SW480 (cell line): ENCODE data around the gene COLEC12.
A peak's percentile ranks its signal among the peaks of the same experiment; 100 is the strongest.

ENCODE experiments used
- DNase-seq: peaks from one replicate; pipeline ENCODE4 v3.0.0-alpha.2; 2016; ENCODE audit warnings: low spot score

The COLEC12 gene

DNA sequence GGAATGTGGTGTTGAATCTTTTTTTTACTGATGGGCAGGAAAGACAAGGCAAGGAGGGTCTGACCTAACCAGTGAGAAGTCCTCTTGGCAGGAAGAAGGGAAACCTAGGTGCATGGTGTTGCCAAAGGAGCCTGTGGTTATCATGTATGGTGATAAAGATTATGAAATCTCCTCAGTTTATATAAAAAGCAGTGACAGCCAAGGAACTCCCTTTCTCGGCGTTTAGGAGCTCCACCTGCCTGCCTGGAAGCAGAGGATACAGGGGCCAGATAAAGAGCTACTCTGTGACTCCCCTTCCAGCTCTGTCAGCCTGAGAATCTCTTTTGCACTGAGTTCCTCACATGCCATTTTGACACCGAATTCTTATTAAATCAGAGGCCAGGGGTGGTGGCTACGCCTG lies 26.1 kb downstream of the COLEC12 start:
- no peak for DNase-seq

DNA sequence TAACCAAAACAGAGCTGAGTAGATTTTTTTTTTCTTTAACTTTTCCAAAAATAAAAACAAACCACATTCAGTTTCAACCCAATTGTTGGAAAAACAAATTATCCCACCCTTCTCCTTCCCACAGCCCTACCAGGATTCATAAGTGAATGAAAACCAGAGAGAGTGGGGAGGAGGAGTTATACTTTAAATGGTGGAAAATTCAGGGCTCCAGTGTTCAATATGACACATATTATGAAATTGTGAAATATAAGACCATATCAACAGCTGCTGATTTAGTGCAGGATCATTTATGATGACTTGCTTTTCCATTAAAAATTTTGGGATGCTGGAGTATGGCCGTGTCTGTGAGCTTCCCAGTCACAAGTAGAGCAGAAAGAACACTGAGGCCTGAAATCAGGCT lies 26.7 kb downstream of the COLEC12 start:
- no peak for DNase-seq

GRCh38 chr18:471716-472115 lies 28.8 kb downstream of the COLEC12 start:
- DNase-seq = no peak

- no peak for DNase-seq
These were observed 29.6 kb downstream of the COLEC12 start for GRCh38 chr18:470661-471501.

- no peak for DNase-seq
These were observed 31.3 kb downstream of the COLEC12 start for GRCh38 chr18:468955-469790.

DNA sequence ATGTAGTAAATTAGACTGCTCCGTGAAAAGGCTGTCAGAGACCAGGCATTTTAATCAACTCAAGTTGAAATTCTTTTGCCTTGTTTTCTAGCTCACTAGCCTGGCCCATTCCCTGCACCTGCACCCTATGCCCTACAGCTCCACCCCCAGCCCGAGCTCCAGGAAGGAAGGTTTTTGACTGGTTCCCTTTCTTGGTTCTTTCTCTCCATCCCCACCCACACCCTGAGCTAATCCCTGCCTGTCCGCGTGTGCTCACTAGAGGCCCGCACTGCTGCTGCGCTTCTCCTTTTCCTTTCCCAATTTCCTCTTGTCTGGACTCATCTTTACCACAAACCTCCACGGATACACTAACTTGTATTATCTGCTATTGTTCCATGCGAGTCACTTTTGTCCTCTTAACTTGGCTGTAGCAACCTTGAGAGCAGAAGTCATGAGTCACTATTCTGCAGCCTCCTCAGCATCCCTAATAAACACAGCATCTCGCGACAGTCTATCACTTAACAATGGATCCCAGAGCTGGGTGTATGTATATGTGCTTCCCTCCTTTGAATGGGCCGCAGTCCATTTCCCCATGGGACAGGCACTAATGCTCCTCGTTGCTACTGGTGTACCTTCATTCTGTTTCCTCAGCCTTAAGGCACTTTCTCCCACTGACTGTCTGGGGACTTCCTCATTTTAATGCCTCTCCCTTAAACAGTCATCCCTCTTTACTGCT lies 36.5 kb downstream of the COLEC12 start:
- DNase-seq = no peak

DNA sequence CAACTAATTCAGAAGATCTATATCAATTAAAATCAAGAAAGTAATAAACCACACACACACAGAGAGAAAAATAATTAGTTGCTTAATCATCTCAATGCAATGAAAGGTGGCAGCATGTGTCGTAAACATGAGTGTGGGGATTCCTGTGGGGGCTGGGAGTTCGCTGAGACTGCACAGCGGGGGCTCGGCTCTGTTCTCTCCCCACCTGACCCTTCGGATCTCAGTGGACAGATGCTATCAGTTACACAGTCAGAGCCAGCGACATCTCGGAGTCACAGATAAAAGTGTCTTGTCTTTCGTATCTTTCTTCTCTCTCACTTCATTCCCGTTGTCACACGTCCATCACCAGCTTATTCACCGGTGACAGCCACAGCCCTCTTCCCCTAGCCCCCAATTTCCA lies 37.1 kb downstream of the COLEC12 start:
- no peak for DNase-seq

DNA sequence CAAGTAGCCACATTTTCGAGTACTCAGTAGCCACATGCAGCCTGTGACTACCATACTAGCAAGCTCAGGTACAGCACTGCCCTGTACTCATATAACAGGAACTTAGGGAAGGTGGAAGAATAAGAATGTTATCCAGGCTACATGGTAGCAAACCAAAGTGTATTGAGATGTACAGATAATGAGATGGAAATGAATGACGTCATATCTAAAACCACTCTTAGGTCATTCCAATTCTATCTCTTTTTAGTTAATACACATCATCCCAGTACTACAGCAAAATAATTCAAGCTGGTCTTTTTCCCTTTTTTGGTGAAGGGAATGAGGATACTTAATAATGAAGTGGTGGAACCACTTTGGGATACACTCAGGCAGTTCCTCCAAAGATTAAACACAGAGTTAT lies 38.7 kb downstream of the COLEC12 start:
- no peak for DNase-seq

GRCh38 chr18:460791-461190 lies 39.7 kb downstream of the COLEC12 start:
- no peak for DNase-seq

DNA sequence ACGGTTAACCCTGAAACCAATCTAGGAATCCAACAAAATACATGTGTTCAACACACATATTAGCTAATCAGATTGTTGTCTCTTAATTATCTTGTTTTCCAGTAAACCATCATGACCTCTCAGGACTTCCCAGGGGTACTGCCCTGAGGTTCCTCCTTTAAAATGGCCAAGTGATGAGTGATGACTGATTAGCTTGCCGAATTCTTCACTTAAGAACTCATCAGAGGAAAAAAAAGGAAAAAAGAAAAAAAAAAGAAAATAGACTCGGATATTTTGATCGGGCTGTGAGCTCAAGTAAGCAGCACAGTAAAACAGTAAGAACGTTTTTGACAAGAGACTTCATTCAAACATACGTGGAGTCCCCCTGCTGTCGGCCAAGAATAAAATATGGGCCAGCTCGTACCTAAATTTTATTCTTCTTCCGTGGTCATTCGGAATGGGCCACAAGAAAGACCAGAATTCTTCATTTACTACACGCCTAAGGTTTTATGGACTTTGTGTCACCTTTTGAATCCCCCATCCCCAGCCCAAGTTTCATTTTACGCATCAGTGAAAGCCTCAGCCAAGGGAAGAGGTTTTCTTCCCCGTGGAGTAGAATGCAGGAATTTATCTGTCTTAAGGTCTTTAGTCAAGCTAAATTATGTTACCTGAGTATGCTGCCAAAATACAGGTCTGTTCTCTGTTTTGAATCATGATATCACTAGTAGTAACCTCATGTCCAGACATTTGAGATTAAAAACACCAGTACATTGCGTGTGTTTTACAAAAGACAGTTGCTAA lies 40.5 kb downstream of the COLEC12 start:
- DNase-seq = no peak

- no peak for DNase-seq
These were observed 42.7 kb downstream of the COLEC12 start for GRCh38 chr18:457521-458412.

DNA sequence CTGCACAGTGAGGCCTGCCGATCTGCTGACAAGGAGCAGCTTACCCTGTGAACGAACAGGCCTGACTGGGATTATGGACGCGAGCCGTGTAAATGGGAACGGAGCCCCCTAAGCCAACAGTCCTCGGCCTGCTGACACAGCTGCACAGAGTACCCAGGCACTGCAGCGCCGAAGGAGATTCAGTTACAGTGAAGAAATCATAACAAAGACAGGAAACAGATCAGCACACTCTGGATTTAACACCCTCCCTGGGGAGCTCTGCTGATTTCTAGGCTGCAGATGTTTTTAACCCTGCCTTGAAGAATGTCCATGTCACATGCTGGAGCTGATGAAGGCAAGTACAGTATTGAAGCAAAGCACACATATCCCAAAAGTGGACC lies 43.4 kb downstream of the COLEC12 start:
- no peak for DNase-seq

DNA sequence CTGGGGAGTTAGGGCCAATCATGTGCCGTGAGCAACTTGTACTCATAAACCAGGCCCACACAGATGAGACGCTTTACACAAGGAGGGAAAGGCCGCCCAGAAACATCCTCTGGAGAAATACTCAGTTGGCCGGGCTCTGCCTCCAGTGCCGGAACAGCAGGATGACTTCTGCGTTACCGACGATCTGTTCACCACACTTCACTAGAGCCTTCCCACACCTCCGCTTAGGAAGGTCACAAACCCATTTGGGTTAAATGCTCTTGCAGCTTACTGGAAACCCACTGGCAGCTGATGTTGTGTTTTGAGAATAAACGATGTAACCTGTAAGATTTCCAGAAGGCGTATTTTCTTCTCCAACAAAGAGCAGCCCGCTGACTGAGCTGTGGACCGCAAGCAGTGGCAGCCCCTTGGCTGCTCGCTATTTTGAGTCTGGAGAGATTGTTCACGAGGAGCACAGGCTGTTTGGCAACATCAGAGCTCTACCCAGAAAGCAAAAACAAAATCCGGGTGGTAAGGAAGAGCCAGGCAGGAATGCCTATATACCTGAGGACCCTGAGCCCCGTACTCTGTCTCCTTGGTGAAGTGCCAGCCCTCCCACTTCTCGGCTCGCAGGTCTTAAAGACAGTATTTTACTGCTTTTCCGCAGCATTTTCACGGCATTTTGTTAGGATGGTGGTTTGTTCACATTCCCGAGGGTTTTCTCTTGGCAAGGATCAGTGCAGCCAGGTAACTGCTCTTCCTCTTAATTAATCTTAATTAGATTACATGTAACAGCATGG lies 44.0 kb downstream of the COLEC12 start:
- no peak for DNase-seq

DNA sequence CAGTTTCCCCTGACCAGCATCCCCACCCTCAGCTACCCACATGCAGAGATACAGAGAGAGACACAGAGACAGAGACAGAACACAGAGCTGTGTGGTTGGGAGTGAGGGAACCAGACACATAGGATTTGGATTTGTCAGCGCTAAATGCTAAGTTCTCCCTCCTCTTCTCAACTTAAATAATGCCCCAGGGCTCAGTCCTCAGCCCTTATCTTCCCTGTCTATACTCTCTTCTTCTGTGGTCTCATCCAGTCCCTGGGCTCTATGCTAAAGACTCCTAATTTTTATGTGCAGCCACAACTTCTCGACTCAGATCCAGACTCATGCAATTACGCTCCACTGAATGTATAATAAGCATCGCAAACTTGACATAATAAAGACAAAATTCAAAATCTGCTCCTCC lies 47.1 kb downstream of the COLEC12 start:
- no peak for DNase-seq

DNA sequence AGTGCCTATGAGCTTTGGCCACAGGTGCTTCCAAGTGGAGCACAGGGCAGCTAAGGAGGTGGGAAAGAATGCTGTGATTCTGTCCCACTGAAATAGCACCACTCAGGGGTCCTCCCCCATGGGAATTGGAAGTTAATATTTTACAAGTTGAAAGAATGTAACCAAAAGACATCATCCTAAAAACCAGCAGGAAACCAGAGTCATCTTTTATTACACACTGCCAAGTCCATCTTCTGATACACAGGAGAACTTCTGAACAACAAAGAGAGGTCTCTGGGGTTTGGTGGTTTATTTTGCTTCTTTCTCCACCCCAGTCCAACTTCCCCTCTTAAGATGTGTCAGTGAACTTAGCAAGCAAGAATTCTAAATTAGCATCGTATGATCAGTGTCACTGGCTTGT lies 47.7 kb downstream of the COLEC12 start:
- DNase-seq = no peak

DNA sequence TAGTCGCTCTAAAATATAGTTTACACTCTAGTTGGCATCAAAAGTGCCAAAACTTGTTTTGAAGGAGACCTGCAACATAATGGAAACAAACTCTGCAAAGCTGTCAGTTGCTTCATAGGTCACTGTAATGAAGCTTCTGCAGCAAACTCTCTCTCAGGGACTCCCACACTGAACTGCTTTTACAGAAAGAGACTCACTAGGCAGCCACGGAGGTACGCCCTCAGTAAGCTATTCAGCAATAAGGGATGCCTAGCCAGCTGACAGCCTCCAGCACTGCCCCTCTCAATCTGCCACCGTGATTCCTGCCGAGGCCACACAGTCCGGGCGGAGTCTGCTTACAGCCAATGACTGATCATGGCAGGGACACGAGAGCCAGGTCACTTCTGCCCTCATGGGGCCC lies 51.1 kb downstream of the COLEC12 start:
- peak; percentile 64 for DNase-seq

GRCh38 chr18:448116-448790 lies 52.2 kb downstream of the COLEC12 start:
- no peak for DNase-seq

- DNase-seq = no peak
These were observed 53.5 kb downstream of the COLEC12 start for GRCh38 chr18:446941-447560.

- DNase-seq = no peak
These were observed 55.4 kb downstream of the COLEC12 start for GRCh38 chr18:445055-445454.
